ENCODE measurements around the gene UBA7.

Gene UBA7

GRCh38 chr3:49756036-49756435 is 57.7 kb downstream of the UBA7 start:
- H3K4me3 ChIP-seq (replicated peaks; ENCODE audit: low read depth, low read length), result no peak overlapping the region
- TF ChIP-seq CTCF (IDR thresholded peaks at IDR 0.05; ENCODE audit: low read depth, low read length, missing control alignments), result no peak
- DNase-seq (ENCODE audit: extremely low read depth, low read depth), result no peak

All from HFF-Myc (cell line).